Loucy (cell line): ENCODE data around the gene CACNA2D4.

Experiments
- H2AFZ ChIP-seq: fragments of 200-600 bp; sonication (generic); 2 replicates; pipeline ENCODE4 v1.6.0; 2016; ENCODE audit warnings: antibody characterized with exemption, mild to moderate bottlenecking, low read length, moderate library complexity
- H3F3A ChIP-seq: fragments of 200-600 bp; 2 replicates; pipeline ENCODE4 v1.6.0; 2016; ENCODE audit warnings: antibody characterized with exemption, low read depth, mild to moderate bottlenecking
- H3K27me3 ChIP-seq: fragments of 200-600 bp; sonication (generic); 2 replicates; pipeline ENCODE4 v1.6.1; 2014; ENCODE audit warnings: low read length, mild to moderate bottlenecking; ENCODE audit not compliant: insufficient read depth, poor library complexity, severe bottlenecking
- H3K36me3 ChIP-seq: fragments of 200-600 bp; sonication (generic); 2 replicates; pipeline ENCODE4 v1.6.1; 2016; ENCODE audit warnings: low read length; ENCODE audit not compliant: insufficient read depth
- H3K4me1 ChIP-seq: fragments of 200-600 bp; sonication (generic); 2 replicates; pipeline ENCODE4 v1.5.1; 2014; ENCODE audit warnings: low read length, mild to moderate bottlenecking; ENCODE audit not compliant: insufficient read depth, poor library complexity, severe bottlenecking
- H3K4me2 ChIP-seq: fragments of 200-600 bp; sonication (generic); 2 replicates; pipeline ENCODE4 v1.6.0; 2014; ENCODE audit warnings: antibody characterized with exemption, low read length, low read depth, mild to moderate bottlenecking; ENCODE audit not compliant: poor library complexity, severe bottlenecking
- H3K4me3 ChIP-seq: fragments of 200-600 bp; sonication (generic); 2 replicates; pipeline ENCODE4 v1.5.1; 2014; ENCODE audit warnings: low read length, mild to moderate bottlenecking, mixed read lengths; ENCODE audit not compliant: poor library complexity, severe bottlenecking
- H3K79me2 ChIP-seq: fragments of 200-600 bp; sonication (generic); 2 replicates; pipeline ENCODE4 v1.6.1; 2014; ENCODE audit warnings: low read length; ENCODE audit not compliant: insufficient read depth
- H3K9ac ChIP-seq: fragments of 200-600 bp; sonication (generic); 2 replicates; pipeline ENCODE4 v1.6.0; 2014; ENCODE audit warnings: mild to moderate bottlenecking, low read depth, low read length, moderate library complexity; ENCODE audit not compliant: poor library complexity, severe bottlenecking
- H3K9me2 ChIP-seq: fragments of 200-600 bp; sonication (generic); replicated peaks from 2 replicates; pipeline ENCODE4 v1.6.1; 2016; ENCODE audit warnings: low read depth, low read length, mixed read lengths
- H3K9me3 ChIP-seq: fragments of 200-600 bp; sonication (generic); 2 replicates; pipeline ENCODE4 v1.6.1; 2014; ENCODE audit warnings: mild to moderate bottlenecking, antibody characterized with exemption, low read length, low read depth; ENCODE audit not compliant: insufficient read depth
- H4K20me1 ChIP-seq: fragments of 200-600 bp; sonication (generic); 2 replicates; pipeline ENCODE4 v1.6.0; 2014; ENCODE audit warnings: antibody characterized with exemption, low read length, mild to moderate bottlenecking; ENCODE audit not compliant: insufficient read depth, poor library complexity, severe bottlenecking
- EZH2phosphoT487 ChIP-seq: fragments of 200-600 bp; IDR thresholded peaks from 2 replicates; pipeline ENCODE4 v1.6.1; 2018; ENCODE audit warnings: antibody characterized with exemption, mild to moderate bottlenecking, moderate library complexity, borderline replicate concordance
- TF ChIP-seq, protein P1 (sequence below): fragments of 200-600 bp; sonication (generic); conservative IDR thresholded peaks from 2 replicates; pipeline ENCODE4 v1.5.1; 2014; ENCODE audit warnings: mild to moderate bottlenecking, antibody characterized with exemption, low read length

Gene CACNA2D4

DNA sequence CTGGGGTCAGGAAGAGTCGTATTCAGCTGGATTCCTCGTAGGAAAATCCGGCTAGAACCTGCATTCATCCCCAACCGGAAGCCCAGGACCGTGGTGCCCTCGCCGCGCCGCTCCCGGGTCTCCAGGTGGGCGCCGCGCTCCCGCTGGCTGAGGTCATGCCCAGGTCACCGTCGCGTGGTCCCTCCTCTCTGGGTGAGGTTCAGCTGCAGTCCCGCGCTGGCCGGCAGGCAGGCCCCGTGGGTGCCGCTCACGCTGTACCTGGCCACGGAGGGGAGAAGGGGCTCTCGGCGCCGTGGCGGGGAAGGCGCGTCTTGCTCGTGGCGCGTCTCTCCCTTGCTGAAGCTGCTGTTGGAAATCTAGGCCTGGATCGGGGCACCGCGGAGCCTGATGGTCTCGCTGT, 53.6 kb downstream of the CACNA2D4 start:
- no peaks in the 10 kb centered on the region for H3K36me3 ChIP-seq
- H3K9ac ChIP-seq: no peak overlapping the region
- no peaks in the 10 kb centered on the region for H3K9me2 ChIP-seq
- TF ChIP-seq EZH2phosphoT487: no peak
- H4K20me1 ChIP-seq: no peaks in the 10 kb centered on the region
- no peak overlapping the region for H2AFZ ChIP-seq
- no peak overlapping the region for H3K4me2 ChIP-seq
- no peaks in the 10 kb centered on the region for H3K79me2 ChIP-seq
- H3F3A ChIP-seq: no peaks in the 10 kb centered on the region
- no peaks in the 10 kb centered on the region for H3K9me3 ChIP-seq
- H3K4me3 ChIP-seq: no peak overlapping the region
- H3K4me1 ChIP-seq: no peaks in the 10 kb centered on the region
- H3K27me3 ChIP-seq: no peaks in the 10 kb centered on the region

DNA sequence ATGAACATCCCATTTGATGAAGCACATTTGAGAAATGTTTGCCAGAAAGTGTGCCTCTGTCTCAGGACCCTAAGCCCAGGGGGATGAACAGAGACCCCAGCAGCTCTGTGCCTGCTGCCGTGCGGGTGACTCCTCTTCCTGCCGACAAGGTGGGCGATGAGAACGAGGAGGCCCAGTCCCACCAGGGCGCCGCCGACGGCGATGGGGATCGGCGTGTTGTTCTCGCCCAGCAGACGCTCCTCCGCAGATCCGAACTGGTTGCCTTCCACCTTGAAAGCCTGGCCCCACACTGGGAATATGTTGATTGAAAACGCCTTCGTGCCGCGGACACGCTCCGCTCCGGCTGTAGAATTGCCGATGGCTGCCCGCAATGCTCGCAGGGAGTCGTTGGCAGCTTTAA, 54.0 kb downstream of the CACNA2D4 start:
- Histone ChIP-seq H3K27me3 (no peaks in the 10 kb centered on the region), H4K20me1 (no peaks in the 10 kb centered on the region), H3K4me2 (no peak overlapping the region), H2AFZ (no peak overlapping the region), H3K36me3 (no peaks in the 10 kb centered on the region), H3K4me1 (no peaks in the 10 kb centered on the region), H3K79me2 (no peaks in the 10 kb centered on the region), H3K9ac (no peak overlapping the region), H3F3A (no peaks in the 10 kb centered on the region), H3K9me3 (no peaks in the 10 kb centered on the region), H3K9me2 (no peaks in the 10 kb centered on the region), H3K4me3 (no peak overlapping the region)
- TF ChIP-seq, protein P1, sequence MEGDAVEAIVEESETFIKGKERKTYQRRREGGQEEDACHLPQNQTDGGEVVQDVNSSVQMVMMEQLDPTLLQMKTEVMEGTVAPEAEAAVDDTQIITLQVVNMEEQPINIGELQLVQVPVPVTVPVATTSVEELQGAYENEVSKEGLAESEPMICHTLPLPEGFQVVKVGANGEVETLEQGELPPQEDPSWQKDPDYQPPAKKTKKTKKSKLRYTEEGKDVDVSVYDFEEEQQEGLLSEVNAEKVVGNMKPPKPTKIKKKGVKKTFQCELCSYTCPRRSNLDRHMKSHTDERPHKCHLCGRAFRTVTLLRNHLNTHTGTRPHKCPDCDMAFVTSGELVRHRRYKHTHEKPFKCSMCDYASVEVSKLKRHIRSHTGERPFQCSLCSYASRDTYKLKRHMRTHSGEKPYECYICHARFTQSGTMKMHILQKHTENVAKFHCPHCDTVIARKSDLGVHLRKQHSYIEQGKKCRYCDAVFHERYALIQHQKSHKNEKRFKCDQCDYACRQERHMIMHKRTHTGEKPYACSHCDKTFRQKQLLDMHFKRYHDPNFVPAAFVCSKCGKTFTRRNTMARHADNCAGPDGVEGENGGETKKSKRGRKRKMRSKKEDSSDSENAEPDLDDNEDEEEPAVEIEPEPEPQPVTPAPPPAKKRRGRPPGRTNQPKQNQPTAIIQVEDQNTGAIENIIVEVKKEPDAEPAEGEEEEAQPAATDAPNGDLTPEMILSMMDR: no peak
- TF ChIP-seq EZH2phosphoT487: no peak

DNA sequence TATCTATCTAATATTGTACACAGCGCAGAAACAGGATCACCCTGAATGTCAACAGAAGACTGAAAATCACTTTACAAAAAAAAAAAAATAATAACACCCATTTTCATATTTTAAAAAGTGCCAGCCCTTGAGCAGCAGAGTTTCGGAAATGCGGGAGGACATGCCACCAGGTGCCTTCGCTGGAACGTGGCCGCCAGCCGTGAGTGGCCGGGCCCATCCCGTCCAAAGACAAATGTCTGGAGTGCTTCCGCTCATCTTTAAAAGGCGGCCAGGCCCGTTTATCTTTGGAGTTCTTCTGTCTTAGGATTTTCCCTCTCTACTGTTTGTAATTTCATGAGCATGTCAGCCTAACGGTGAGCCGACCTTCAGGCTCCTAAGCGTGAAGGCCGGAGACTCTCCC, 54.6 kb downstream of the CACNA2D4 start:
- H3K36me3 ChIP-seq: no peaks in the 10 kb centered on the region
- no peaks in the 10 kb centered on the region for H3F3A ChIP-seq
- H3K4me2 ChIP-seq: no peak overlapping the region
- no peak overlapping the region for H3K4me3 ChIP-seq
- no peaks in the 10 kb centered on the region for H3K27me3 ChIP-seq
- H3K9me3 ChIP-seq: no peaks in the 10 kb centered on the region
- no peak overlapping the region for H2AFZ ChIP-seq
- TF ChIP-seq, protein P1: no peak
- TF ChIP-seq EZH2phosphoT487: no peak
- H3K79me2 ChIP-seq: no peaks in the 10 kb centered on the region
- H3K9me2 ChIP-seq: no peaks in the 10 kb centered on the region
- H4K20me1 ChIP-seq: no peaks in the 10 kb centered on the region
- no peak overlapping the region for H3K9ac ChIP-seq
- no peaks in the 10 kb centered on the region for H3K4me1 ChIP-seq

DNA sequence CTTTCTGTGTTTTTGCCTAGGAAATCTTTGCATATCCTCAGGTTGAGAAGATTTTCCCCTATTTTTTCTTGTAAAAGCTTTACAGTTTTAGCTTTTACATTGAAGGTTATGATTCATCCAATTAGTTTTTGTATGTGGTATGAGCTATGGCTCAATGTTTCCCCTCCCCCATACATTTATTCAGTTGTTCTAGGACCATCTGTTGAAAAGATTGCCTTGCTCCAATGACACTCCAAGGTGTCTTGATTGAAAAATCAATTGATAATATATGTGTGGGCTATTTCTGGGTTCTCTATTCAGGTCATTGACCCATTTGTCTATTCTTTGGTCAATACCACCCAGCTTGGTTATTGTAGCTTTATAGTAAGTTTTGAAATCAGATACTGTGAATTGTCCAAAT, 55.5 kb downstream of the CACNA2D4 start:
- Histone ChIP-seq H3K27me3 (no peaks in the 10 kb centered on the region), H3K9ac (no peak overlapping the region)

More for the DNA sequence above, 55.5 kb downstream of the CACNA2D4 start:
- no peaks in the 10 kb centered on the region for H3K79me2 ChIP-seq
- H3K36me3 ChIP-seq: no peaks in the 10 kb centered on the region
- TF ChIP-seq, protein P1: no peak
- TF ChIP-seq EZH2phosphoT487: no peak
- H3K4me2 ChIP-seq: no peak overlapping the region
- H3F3A ChIP-seq: no peaks in the 10 kb centered on the region
- no peaks in the 10 kb centered on the region for H3K4me1 ChIP-seq
- no peak overlapping the region for H3K4me3 ChIP-seq
- H4K20me1 ChIP-seq: no peaks in the 10 kb centered on the region
- no peak overlapping the region for H2AFZ ChIP-seq
- no peaks in the 10 kb centered on the region for H3K9me3 ChIP-seq
- no peaks in the 10 kb centered on the region for H3K9me2 ChIP-seq
